Epidermal melanocyte (primary cell): ENCODE data around the gene IL12RB1.
"Not testable (repeated sequence)": the region's sequence is repeated elsewhere in the genome, so short reads cannot be mapped to it uniquely, and the experiment has no call there.

Experiments used
- DNase-seq: peaks from one replicate; pipeline ENCODE4 v3.0.0; 2011; ENCODE audit warnings: low spot score; ENCODE audit not compliant: insufficient read length

The IL12RB1 gene

DNA sequence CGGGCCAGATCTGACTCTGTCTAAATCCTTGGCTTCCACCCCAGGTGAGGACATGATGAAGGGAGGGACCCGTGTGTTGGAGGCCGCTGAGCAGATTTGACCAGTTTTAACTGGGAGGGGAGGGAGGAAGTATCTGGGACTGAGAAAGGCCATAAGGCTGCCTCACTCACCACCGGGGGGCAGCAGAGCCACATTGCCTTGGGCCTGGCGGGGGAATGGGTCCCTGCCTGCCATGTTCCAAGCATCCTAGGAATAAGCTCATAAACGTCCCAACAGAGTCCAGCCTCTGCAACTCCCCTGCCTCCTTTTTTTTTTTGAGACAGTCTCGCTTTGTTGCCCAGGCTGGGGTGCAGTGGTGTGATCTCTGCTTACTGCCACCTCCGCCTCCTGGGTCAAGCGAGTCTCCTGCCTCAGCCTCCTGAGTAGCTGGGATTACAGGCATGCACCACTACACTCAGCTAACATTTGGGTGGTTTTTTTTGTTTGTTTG, 26.3 kb upstream of the IL12RB1 start:
- DNase-seq, result peak; percentile 83

GRCh38 chr19:18110609-18111232, 24.0 kb upstream of the IL12RB1 start:
- no peak for DNase-seq

- peak; percentile 33 for DNase-seq
Measured at GRCh38 chr19:18109733-18110608, 23.2 kb upstream of the IL12RB1 start.

DNA sequence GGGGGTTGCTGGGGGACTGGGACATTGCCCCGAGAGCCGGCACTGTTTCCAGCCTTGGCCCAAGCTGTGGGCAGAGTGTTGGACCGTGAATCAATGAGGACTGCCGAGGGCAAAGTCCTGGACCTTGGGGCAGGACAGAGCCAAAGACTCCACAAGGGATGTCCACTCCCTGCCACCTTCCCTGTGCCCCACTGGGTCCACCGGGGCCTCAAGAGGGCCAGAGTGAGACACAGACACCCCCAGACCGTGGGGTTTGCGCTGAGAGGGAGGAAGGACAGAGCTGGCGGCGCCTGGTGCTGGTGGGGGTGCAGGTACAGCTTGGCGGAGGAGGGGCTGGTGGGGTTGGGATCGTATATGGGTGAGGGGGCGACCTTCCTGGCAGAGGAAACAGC, 22.6 kb upstream of the IL12RB1 start:
- DNase-seq, result peak; percentile 1

GRCh38 chr19:18108897-18109296, 22.2 kb upstream of the IL12RB1 start:
- peak; percentile 1 for DNase-seq

DNA sequence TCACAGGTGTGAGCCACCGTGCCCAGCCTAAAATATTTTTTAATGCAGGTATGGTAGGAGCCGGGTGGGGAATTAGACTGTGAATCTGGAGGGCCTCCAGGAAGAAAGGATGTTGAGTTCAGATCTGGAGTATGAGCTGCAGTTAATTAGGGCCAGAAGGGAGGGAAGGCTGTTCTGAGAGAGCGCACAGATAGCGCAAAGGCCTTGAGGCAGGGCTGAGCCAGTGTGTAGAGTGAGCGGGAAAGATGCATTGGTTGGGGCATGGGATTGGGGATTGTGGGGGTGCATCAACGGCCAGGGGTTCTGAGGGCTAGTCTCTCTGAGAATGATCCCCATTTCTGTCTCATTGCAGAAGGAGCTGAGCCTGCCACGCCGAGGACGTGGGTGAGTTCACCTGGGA, 20.5 kb upstream of the IL12RB1 start:
- DNase-seq, result no peak

GRCh38 chr19:18105259-18105658, 18.5 kb upstream of the IL12RB1 start:
- DNase-seq, result not testable (repeated sequence)

DNA sequence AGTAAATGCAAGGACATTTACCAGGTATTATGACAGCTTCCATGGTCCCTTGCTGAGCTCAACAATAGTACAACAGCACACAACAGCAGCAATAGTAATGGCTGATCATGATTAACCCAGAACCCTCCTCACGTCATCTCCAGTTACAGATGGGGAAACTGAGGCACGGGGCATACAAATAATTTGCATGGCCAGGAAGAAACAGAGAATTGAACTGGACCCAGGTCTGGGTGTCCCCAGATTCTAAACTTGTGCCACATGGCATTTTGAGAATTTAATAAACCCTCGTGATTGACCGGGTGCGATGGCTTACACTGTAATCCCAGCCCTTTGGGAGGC, 18.0 kb upstream of the IL12RB1 start:
- DNase-seq, result no peak

DNA sequence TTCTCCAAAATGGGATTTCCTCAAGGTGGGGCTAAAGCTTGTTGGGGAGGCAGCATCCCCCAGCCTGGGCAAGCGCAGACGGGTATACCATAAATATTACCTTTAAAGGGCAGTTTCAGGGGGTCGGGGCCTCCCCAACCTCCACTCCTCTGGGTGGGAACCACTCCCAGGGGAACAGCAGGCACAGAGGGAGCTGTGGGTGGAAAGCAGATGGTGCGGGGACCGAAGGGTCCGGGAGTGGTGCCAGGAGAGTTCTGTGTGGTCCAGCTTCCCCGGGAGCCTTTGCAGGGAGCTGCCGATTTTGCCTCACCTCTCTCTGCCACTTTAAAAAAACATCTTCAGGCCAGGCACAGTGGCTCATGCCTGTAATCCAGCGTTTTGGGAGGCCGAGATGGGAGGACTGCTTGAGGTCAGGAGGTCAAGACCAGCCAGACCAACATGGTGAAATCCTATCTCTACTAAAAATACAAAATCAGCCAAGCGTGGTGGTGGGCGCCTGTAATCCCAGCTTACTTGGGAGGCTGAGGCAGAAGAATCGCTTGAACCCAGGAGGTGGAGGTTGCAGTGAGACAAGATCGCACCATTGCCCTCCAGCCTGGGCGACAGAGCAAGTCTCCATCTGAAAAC, 16.3 kb upstream of the IL12RB1 start:
- no peak for DNase-seq

DNA sequence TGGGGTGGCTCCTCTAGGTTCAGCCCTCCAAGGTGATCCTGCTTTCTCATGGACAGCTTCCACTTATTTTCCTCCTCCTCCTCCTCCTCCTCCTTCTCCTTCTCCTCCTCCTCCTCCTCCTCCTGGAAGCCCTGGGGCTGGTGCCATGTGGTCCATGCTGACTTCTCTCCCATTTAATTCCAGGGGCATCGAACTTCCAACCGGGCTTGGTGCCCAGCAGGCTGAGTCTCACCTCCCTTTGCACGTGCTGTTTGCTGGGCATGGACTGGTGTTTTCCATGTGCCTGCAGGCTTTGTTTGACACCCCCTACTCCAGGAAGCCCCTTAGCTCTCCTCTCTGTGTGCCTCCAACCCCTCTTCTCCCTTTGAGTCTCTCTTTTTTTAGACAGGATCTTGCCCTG, 14.5 kb upstream of the IL12RB1 start:
- DNase-seq, result no peak

DNA sequence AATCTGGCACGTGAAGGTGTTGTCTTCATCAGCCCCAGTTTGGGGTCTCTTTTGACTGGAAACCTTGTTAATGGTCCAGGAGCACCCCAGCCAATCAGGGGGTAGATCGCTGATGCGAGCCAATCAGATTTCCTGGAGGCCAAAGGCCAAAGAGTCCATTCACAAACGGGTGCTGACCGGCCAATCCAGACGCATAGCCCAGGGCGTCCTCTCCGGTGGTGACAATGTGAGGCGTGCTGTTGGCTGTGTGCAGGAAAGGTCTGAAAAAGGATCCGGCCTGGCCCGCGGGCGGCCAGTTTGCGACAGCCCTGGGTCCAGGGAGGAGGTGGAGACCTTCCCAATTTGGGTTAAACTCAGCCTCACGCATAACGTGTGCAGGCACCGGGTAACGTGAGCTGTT, 14.0 kb upstream of the IL12RB1 start:
- no peak for DNase-seq

GRCh38 chr19:18099623-18099995, 12.9 kb upstream of the IL12RB1 start:
- no peak for DNase-seq

DNA sequence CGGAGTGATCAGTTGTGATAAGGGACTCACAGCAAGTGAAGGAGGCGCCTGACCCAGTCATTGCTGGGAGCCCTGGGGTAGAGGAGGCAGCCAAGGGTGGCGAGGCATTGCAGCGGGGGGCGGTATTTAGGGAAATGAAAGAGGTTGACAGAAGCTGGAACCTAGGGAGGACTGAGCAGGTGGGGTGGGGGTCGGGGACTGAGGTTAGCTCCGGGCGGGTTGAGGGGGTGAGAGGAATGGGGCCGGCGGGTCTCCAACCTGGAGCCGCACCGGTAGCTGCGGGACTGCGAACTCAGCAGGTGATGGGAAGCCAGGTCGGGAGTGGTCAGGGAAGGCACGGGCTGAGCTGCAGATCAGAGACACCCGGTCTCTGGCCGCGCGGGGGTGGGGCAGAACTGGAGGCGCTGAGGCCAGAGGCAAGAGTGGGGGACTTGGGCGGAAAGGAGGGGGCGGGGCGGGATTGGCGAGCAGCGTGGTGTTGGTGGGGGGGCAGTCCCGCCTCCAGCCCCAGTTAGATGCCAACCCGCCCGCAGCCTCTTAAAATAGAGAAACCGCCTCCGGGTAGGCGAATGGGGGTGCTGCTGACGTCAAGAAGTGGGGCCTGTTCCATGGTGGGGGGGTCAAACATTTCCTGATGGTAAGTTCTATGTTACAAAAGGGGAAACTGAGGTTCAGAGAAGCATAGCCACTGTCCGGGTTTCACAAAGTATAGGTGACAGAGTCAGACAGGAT, 12.3 kb upstream of the IL12RB1 start:
- no peak for DNase-seq

DNA sequence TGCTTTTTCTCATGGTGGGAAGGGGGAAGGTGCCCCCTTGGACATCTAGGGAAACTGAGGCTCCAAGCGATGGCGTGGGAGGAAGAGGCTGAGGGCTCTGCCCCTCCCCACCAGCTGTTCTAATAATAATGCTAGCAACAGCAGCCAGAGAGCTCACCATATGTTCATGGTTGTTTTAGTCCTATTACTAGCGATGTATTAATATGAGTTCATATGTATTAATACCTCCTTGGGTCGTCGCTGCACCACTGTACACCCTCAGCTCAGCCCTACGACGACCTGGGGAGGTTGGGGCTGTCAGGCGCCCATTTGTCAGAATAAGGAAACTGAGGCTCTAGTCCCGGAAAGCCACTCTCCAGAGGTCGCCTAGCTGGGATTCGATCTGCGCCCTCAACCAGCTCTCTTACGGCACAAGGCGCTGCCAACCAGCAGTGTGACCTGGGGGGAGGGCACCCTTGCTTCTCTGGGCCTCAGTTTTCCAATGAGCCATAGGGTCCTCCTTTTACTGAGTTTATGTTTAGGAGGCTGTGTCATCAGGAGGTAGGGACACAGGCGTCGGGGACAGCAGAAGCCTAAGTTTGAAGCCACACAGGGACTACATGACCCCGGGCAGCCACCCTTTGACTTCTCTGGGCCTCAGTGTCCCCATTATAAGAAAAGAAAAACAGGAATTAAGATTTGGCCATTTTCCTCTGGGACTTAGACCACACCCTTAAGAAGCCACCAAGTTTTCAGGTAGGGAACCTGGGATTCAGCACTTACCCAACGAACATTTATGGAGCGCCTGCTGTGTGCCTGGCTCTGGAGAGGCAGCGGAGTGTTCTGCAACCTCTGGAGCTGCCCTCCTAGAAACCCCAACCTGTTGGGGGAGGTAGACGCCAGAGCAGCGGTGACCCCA, 11.5 kb upstream of the IL12RB1 start:
- DNase-seq, result no peak

- peak; percentile 94 for DNase-seq
Measured at GRCh38 chr19:18097217-18097992, 10.7 kb upstream of the IL12RB1 start, which contains the start of gene MAST3. MAST3 (plus strand) TSS chr19:18097778; CDS start chr19:18097793, 15 bp downstream.

DNA sequence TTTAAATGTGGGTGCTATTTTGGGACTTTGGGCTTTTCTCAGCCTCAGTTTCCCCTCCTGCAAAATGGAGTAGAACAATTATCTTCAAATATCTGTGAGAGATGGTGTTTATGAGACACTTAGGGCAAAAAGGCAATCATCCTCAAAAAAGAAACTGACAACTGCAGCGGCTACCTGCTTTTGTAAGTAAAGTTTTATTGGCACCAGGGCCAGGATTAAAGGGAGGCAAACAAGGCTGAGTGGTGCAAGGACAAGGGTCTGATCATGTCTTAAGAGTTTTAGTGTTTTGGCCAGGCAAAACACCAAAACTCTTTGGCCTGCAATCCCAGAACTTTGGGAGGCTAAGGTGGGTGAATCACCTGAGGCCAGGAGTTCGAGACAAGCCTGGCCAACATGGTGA, 9.5 kb upstream of the IL12RB1 start:
- no peak for DNase-seq

DNA sequence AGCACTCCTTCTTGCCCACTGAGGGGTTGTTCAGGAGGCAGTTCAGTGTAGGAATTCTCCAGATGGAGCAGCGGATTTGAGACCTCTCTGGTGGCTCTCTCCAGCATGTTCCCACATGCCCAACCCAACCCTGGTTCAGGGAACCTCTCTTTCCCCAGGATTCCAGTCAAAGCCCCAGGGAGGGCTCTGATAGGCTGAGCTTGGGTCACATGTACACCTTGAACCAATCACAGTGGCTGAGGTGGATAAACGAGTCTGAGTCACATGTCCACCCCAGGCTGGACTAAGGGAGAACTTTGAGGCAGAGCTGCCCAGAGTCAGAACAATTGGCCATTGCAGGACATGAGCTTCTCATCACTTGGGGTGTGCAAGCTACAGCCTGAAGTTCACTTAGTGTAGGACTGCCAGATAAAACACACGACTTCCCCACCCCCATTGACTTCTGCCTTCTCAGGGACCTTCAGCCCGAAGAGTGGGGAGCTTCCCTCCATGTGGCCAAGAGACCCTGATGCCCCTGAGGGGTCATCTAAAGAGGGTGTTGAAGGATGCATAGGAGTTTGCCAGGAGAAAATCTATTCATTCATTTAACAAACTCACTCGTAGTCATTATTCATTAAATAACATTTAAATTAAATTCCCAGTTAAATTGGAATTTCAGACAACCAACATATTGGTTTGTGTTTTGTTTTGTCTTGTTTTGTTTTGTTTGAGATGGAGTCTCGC, 6.9 kb upstream of the IL12RB1 start:
- no peak for DNase-seq

GRCh38 chr19:18091217-18091608, 4.5 kb upstream of the IL12RB1 start:
- DNase-seq, result no peak

GRCh38 chr19:18090545-18091216, 3.9 kb upstream of the IL12RB1 start:
- DNase-seq, result no peak
